Caki2 (cell line): ENCODE measurements around the gene PHYHIPL. TPM values are rescaled to one million over a fixed set of nuclear protein-coding genes. Genes with fewer than 3 reads are reported as not detected.

ENCODE experiments used
- DNase-seq: peaks from one replicate; pipeline ENCODE4 v3.0.0-alpha.2; 2015; ENCODE audit warnings: low read depth
- in situ Hi-C: cut with HindIII; loops from 2 replicates; pipeline ENCODE4 v1.10.0; 2016; ENCODE audit warnings: low sequenced_read_pairs, low pct_unique_long_range_greater_than_20kb, mixed read lengths
- total RNA-seq: library from RNA; depleted of rRNA; stranded (reverse); fragments of >200 nt; shearing (Covaris generic); gene quantifications from 2 replicates; pipeline ENCODE4 v1.2.3, GENCODE V29; 2014; ENCODE audit warnings: low replicate concordance

The PHYHIPL gene
- total RNA-seq, 1 experiment from 2014 or later, result 2.2 TPM

- peak; percentile 28 for DNase-seq
- in situ Hi-C loops, result no loop called here
Observed at GRCh38 chr10:59240582-59241183, 64.2 kb downstream of the PHYHIPL start.

GRCh38 chr10:59242057-59242456 is 65.6 kb downstream of the PHYHIPL start:
- in situ Hi-C loops, result no loop called here

GRCh38 chr10:59242991-59243390 is 66.5 kb downstream of the PHYHIPL start:
- no peak for DNase-seq
- in situ Hi-C loops, result no loop called here

More at GRCh38 chr10:59242057-59242456, 65.6 kb downstream of the PHYHIPL start:
- DNase-seq, result no peak

GRCh38 chr10:59243611-59244195 is 67.3 kb downstream of the PHYHIPL start:
- no peak for DNase-seq
- in situ Hi-C loops, result no loop called here

DNA sequence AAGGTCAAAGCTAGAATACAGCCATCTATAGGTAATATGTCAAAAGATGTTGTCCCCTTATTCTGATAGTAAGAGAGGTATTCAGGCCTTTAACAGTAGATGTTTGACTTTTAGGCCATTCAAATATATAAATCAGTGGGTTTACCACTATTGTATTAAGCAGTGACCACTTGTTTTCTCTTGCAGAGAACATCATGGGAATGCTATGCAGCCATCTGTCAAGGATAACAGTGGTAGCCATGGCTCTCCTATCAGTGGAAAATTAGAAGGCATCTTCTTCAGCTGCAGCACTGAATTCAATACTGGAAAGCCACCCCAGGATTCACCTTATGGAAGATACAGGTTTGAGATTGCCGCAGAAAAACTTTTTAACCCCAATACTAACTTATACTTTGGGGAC is 68.4 kb downstream of the PHYHIPL start:
- in situ Hi-C loops, result no loop called here
- DNase-seq, result no peak

GRCh38 chr10:59245686-59246085 is 69.2 kb downstream of the PHYHIPL start:
- no peak for DNase-seq
- in situ Hi-C loops, result no loop called here

DNA sequence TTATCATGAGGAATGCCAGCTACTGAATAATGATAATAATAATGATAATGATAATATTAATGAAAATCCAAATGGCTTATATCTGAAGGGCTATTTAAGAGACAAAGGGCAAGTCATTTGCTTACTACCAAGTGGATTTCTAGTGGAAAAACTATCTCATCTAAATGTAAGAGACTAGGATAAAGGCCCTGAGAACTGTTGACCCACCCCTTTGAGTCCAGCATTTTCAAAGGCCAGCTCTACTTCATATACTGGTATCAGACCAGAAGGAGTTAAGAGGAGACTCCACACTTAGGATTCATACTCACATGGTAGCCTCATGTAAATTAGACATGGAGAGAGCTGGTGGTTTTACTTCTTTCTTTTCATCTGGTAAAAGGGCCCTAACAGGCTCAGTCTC is 76.0 kb downstream of the PHYHIPL start:
- in situ Hi-C loops, result no loop called here
- DNase-seq, result no peak

DNA sequence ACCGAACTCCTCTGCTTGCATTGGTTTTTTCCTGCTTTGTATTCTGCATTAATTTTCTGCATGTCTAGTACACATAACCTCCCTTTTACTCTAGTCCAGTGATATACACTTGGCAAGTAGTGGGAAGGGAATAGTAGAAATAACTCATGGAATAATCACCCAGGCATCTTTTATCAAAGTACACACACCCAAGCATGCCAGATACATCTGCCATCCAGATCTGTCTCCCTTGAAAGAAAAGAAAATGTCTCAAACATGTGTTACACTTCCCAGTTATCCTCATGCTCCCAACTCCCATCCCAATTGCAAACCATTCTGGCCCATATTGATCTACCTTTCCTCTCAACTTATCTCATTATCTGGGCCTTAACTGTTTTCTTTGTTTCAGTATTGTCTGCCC is 79.0 kb downstream of the PHYHIPL start:
- DNase-seq, result no peak
- in situ Hi-C loops, result no loop called here

DNA sequence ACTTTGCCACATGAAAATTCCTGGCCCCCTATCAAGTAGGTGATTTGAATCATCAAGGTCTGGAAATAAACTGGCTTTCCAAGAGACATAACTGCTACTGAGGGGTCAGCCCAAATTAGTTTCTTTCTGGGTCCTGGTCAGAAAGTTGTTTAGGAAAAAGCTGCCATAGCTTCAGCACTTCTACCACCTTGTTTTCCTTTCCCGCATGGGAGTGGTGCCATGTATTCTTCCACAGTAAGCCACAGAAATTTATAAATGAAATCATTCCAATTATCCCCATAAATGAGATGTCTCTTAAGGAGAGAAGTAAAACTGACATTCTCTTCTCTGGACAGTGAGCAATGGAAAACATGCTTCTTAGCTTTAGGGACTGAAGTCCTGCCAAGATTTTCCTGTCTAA is 80.8 kb downstream of the PHYHIPL start:
- DNase-seq, result no peak
- in situ Hi-C loops, result no loop called here

DNA sequence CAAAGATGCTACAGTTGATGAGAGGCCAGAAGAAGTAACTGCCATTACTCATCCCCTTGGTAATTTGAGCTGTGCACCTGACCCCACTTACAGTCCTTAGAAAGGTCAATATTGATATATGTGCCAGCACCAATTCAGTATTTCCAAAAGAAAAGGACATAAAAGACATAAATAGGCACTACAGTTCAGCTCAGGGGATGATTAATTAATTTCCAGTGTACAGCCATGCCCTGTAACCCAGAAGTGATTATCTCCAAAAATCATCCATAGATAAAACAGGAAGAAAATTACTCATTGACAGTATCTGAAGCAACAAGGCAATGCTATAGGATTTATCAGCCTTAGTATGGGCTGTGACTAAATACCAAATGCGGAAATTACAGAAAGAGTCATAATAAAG is 82.4 kb downstream of the PHYHIPL start:
- DNase-seq, result no peak
- in situ Hi-C loops, result no loop called here

- in situ Hi-C loops, result no loop called here
- DNase-seq, result no peak
Observed at GRCh38 chr10:59265141-59265540, 88.7 kb downstream of the PHYHIPL start.

- in situ Hi-C loops, result no loop called here
- no peak for DNase-seq
Observed at GRCh38 chr10:59266321-59266720, 89.9 kb downstream of the PHYHIPL start.

DNA sequence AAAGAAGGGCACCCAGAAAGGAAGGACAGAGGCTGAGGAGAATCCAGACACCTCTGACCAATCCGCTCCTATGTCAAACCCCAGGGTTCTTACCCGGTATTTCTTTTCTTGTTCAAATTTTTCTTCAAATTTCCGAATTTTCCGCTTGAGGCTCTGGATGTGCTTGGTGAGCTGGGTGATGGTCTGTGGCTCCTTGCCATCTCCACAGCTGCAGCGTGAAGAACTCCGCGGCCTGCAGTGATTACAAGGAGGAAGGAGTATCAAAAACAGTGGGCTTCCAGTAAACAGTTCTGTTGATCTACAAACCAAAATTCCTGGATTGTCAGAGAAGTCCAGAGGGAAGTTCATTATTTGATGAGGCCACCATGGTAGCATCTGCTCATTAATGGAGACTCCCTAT is 92.0 kb downstream of the PHYHIPL start:
- no peak for DNase-seq
- in situ Hi-C loops, result no loop called here

GRCh38 chr10:59269651-59270050 is 93.2 kb downstream of the PHYHIPL start:
- no peak for DNase-seq
- in situ Hi-C loops, result no loop called here

- no peak for DNase-seq
Observed at GRCh38 chr10:59270492-59270891, 94.0 kb downstream of the PHYHIPL start.

DNA sequence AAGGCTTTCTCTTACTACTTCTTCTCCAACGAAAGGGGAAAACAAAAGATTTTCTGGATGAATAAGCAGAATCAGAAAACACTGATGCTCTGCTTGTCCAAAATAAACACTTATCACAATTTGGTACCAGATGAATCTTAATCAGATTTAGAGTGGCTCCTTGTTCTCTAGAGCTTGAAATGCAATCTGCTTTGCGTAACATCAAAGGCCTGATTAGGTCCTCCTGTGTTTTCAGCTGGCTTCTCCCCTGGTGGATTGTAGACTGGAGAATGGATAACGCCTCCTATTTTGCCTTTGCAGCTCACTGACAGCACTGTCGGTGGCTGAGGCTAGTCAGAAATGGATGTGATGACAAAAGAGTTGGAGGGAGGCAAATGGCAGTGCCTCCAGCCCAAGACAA is 94.7 kb downstream of the PHYHIPL start:
- in situ Hi-C loops, result no loop called here
- no peak for DNase-seq

More at GRCh38 chr10:59270492-59270891, 94.0 kb downstream of the PHYHIPL start:
- in situ Hi-C loops, result no loop called here

DNA sequence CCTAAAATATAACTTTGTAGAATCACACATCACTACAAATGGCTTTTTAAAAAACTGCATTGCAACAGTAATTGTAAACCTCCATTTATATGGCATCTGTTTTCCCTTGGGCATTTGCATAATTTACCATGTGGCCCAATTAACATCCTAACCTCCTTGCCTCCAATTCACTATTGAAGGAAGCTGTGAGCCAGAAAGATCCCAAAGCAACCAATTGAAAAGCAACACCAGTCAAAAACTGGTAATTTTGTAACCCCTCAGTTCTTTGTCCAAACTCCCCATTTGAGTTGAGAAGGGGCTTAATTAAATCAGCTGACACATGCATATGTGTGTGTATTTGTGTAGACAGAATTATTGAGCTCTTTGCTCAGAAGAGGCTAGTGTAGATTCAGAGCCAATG is 95.6 kb downstream of the PHYHIPL start:
- DNase-seq, result no peak
- in situ Hi-C loops, result no loop called here

- DNase-seq, result no peak
- in situ Hi-C loops, result no loop called here
Observed at GRCh38 chr10:59273445-59273844, 97.0 kb downstream of the PHYHIPL start.

DNA sequence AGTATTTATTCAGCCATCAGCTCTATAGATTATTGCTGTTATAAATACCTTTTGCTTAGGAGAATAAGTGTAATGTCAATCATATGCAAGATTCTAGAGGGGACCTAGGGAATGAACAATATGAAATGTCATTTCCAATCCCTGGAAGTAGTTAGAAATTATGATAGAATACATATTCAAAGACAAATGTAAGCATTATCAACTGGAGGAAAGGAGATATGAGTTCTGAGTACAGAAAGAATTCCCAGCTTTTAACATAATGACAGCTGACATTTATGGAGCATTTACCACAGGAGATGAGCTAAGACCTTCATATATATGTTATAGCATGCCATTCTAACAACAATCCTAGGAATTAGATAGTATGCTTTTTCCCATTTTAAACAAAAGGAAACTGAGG is 99.7 kb downstream of the PHYHIPL start:
- in situ Hi-C loops, result no loop called here
- DNase-seq, result no peak

DNA sequence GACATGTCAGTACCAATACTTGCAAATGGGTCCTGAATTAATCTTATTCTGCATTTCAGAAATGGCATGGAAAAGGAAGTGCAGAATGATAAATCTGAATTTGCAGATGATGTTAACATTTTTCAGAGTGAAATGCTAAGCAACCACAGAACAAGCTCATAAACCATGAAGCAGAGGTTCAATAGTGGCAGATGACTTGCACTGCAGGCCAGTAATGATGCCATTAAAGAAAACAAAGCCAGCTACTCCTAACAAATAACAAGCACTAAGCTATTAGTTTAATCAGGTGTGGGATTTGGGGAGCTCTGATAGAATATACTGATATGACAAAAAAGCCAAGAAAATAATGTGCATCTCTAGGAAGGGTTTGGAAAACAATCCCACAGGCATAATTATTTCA is 100.5 kb downstream of the PHYHIPL start:
- in situ Hi-C loops, result no loop called here
- no peak for DNase-seq
